ENCODE measurements around the gene PMM1.

Gene PMM1

DNA sequence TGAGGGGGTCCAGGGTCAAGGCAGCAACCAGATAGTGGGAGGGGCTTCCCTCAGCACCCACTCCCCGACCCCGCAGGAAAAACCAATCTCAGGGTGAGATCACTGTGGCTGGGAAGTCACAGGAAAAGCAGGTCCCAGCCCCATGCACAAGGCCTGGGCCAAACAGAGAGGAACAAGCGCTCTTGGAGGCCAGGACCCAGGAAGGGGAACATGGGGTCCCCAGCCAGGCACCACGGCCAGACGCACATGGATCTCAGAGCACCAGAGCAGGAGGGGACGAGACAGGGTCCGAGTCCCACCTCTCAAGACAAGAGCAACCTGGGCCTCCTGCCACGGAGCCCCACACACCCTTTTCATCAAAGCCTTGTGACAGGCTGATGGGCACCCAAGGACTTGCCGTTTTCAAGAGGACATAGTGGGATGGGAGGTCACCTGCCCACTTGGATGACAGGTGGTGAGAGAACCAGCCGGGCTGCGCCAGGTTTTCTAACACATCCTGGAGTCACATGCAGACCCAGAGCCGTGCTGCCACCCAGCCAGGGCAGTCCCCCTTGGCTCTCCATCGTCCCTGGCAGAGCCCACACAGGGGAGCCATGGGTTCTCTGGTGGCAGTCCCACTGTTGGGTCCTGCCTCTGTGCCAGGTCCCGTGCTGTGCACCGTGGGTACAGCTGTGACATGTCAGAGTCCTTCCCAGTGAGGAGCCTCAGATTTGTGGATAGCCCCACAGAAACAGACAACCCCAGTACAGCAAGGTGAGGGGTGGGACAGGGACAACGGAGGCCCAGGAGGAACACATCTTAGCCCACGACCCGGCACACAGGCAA is 58.5 kb downstream of the PMM1 start:
- no peak for DNase-seq (ENCODE audit: low spot score)
- Histone ChIP-seq H3K4me3 (no peak overlapping the region), H3K27ac (peak overlapping the region in 1 of 2 donors; percentile 4)
- TF ChIP-seq, protein P1, sequence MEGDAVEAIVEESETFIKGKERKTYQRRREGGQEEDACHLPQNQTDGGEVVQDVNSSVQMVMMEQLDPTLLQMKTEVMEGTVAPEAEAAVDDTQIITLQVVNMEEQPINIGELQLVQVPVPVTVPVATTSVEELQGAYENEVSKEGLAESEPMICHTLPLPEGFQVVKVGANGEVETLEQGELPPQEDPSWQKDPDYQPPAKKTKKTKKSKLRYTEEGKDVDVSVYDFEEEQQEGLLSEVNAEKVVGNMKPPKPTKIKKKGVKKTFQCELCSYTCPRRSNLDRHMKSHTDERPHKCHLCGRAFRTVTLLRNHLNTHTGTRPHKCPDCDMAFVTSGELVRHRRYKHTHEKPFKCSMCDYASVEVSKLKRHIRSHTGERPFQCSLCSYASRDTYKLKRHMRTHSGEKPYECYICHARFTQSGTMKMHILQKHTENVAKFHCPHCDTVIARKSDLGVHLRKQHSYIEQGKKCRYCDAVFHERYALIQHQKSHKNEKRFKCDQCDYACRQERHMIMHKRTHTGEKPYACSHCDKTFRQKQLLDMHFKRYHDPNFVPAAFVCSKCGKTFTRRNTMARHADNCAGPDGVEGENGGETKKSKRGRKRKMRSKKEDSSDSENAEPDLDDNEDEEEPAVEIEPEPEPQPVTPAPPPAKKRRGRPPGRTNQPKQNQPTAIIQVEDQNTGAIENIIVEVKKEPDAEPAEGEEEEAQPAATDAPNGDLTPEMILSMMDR (IDR thresholded peaks at IDR 0.05) = no peak

DNA sequence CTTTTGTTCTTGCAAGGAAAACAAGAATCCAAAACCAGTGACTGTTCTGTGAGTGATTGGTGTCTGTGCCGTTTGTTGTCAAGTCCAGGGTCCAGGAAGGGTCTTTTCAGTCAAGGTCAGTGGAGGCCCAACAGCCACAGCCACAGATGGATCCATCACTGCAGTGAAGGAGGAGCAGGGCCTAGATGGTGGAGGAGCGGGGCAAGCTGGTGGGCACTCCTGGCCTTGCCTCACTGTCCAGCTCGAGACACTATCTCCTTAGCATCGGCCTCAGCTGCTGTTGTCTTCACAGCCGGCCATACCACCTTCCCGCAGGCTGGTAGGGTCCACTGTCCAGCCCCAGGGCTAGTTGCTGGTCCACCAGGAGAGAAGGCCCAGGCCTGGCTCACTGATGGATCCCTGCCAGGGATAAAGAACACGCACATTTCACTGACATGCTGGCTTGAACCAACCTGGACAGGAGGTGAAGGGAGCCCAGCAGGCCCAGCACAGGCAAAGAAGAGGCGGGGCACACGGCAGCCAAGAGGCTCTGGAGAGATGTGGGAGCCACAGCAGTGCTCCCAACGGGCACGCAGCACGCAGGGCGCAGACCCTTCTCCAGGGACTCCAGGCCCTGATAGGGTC is 60.6 kb downstream of the PMM1 start:
- no peak overlapping the region for H3K4me3 ChIP-seq
- no peak overlapping the region for H3K27ac ChIP-seq
- no peak for DNase-seq (ENCODE audit: low spot score)
- TF ChIP-seq, protein P1 (IDR thresholded peaks at IDR 0.05) = no peak

DNA sequence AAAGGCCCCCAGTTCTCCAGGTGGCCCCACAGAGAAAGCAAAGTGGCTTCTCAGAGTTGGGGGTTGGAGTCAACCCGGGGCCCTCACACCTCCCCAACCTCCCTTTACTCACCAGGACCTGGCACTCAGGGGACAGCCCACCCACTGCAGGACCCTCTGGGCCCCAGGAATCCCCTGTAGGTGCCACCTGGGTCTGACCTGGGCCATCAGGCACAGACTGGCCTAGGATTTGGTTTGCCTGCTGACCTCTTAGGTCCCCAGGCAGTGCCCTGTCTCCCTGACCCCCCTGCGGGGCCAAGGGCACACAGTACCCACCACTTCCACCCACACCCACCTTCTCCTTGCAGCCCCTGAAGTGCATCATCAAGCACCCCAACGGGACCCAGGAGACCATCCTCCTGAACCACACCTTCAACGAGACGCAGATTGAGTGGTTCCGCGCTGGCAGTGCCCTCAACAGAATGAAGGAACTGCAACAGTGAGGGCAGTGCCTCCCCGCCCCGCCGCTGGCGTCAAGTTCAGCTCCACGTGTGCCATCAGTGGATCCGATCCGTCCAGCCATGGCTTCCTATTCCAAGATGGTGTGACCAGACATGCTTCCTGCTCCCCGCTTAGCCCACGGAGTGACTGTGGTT is 61.4 kb downstream of the PMM1 start:
- TF ChIP-seq, protein P1 (IDR thresholded peaks at IDR 0.05) = no peak
- Histone ChIP-seq H3K4me3 (no peak overlapping the region), H3K27ac (no peak overlapping the region)
- DNase-seq (ENCODE audit: low spot score) = no peak
